HCT116 (cell line): ENCODE measurements around the gene RELL1.

Experiments
- ATF3 ChIP-seq: IDR thresholded peaks from 2 replicates; pipeline ENCODE4 v1.6.1; 2012
- CBX3 ChIP-seq: IDR thresholded peaks from 2 replicates; pipeline ENCODE4 v1.6.1; 2012; ENCODE audit warnings: low read depth
- CTCF ChIP-seq, 3 experiments: fragments of 200-600 bp in 1 of 3; sonication (generic) in 1 of 3; IDR thresholded peaks in 2 of 3; conservative IDR thresholded peaks in 1 of 3; 2 replicates each; pipeline ENCODE4 v1.5.1; 2012 to 2017; ENCODE audit warnings: low read depth in 2 of 3, low read length in 2 of 3, antibody characterized with exemption in 1 of 3, borderline replicate concordance in 1 of 3, control low read depth in 1 of 3, mild to moderate bottlenecking in 1 of 3, mixed read lengths in 1 of 3, mixed run types in 1 of 3, moderate library complexity in 1 of 3; ENCODE audit not compliant: insufficient read depth in 1 of 3
- EZH2 ChIP-seq: fragments of 200-600 bp; sonication (generic); IDR thresholded peaks from 2 replicates; pipeline ENCODE4 v1.6.1; 2017; ENCODE audit warnings: antibody characterized with exemption, mixed run types
- MAX ChIP-seq: IDR thresholded peaks from 2 replicates; pipeline ENCODE4 v1.6.1; 2012
- POLR2A ChIP-seq: IDR thresholded peaks from 2 replicates; pipeline ENCODE4 v1.7.0; 2011; ENCODE audit warnings: borderline replicate concordance; ENCODE audit not compliant: insufficient read depth, insufficient read length; ENCODE audit errors: extremely low read depth
- REST ChIP-seq: IDR thresholded peaks from 2 replicates; pipeline ENCODE4 v1.6.1; 2012; ENCODE audit warnings: low read depth
- YY1 ChIP-seq: IDR thresholded peaks from 2 replicates; pipeline ENCODE4 v1.6.1; 2011; ENCODE audit warnings: low read length, low read depth, moderate library complexity, mild to moderate bottlenecking; ENCODE audit not compliant: insufficient replicate concordance; ENCODE audit errors: extremely low read depth

- TF ChIP-seq YY1 (no peak), CTCF (IDR thresholded peaks at IDR 0.05 in 2 of 3, conservative IDR thresholded peaks at IDR 0.05 in 1 of 3; ENCODE audit: borderline replicate concordance in 1 of 3, insufficient read depth in 1 of 3, low read depth in 2 of 3, low read length in 2 of 3) (no peak), REST (no peak), POLR2A (no peak), EZH2 (no peak), MAX (no peak), CBX3 (no peak), ATF3 (no peak)
Measured at GRCh38 chr4:37729649-37730004, 43.5 kb upstream of the RELL1 start.
